WERI-Rb-1 (cell line): Measurements from ENCODE around the gene MOGAT1.

Experiments
- DNase-seq: peaks from one replicate; pipeline ENCODE4 v3.0.0-alpha.2; 2020
- H3K27ac ChIP-seq: fragments of 250-450 bp; sonication (Bioruptor Pico); 2 replicates; pipeline ENCODE4 v1.5.1; 2020; ENCODE audit warnings: mild to moderate bottlenecking, moderate library complexity
- H3K27me3 ChIP-seq: fragments of 250-450 bp; sonication (Bioruptor Pico); 2 replicates; pipeline ENCODE4 v1.5.1; 2021; ENCODE audit warnings: mild to moderate bottlenecking, low read depth, moderate library complexity; ENCODE audit not compliant: insufficient read depth, severe bottlenecking
- H3K36me3 ChIP-seq: fragments of 250-450 bp; sonication (Bioruptor Pico); 2 replicates; pipeline ENCODE4 v1.5.1; 2020; ENCODE audit warnings: mild to moderate bottlenecking, moderate library complexity
- H3K4me3 ChIP-seq: 2 replicates; pipeline ENCODE4 v1.5.1; 2011; ENCODE audit warnings: low read depth, mild to moderate bottlenecking, control low read depth, low read length
- H3K9me3 ChIP-seq: fragments of 250-450 bp; sonication (Bioruptor Pico); 2 replicates; pipeline ENCODE4 v1.5.1; 2021; ENCODE audit warnings: mild to moderate bottlenecking, moderate library complexity; ENCODE audit not compliant: severe bottlenecking
- CTCF ChIP-seq: IDR thresholded peaks from 2 replicates; pipeline ENCODE4 v1.5.1; 2011; ENCODE audit warnings: low read depth, mild to moderate bottlenecking, control low read depth, inconsistent platforms, low read length

The MOGAT1 gene

DNA sequence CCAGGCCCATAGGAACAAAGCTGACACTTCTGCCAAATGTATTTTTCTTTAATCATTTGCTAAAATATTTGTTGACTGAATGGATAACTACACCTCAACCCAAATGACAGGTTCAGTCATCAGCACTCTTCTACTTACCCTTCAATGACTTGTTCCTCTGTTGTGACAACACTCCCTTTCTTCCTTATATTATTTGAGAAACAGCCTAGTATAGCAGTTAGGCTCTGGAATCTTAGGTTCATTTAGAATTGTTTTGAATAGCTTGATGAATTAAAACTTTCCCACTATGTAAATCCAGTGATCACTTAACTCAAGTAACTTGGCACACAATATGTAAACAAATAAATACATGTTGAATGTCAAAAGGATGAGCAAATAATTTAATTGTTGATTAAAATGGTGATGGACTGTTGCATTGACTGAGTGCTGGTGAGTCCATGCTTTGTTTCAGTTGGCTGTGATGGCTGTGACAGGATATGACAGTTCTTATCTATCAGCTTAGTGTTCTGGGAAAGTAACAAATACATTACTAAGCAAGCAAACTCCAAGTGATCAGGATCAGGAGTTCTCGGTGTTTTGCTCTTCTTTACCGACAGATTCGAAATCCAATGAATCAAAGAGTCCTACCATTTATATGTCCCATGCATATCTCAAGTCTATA lies 2.8 kb upstream of the MOGAT1 start:
- Histone ChIP-seq H3K27ac (no peak overlapping the region), H3K9me3 (no peaks in the 10 kb centered on the region), H3K27me3 (no peaks in the 10 kb centered on the region), H3K4me3 (no peak overlapping the region), H3K36me3 (no peaks in the 10 kb centered on the region)
- TF ChIP-seq CTCF: no peak
- no peak for DNase-seq

GRCh38 chr2:222669353-222669752 lies 2.1 kb upstream of the MOGAT1 start:
- Histone ChIP-seq H3K27me3 (no peaks in the 10 kb centered on the region), H3K27ac (no peak overlapping the region), H3K9me3 (no peaks in the 10 kb centered on the region), H3K4me3 (no peak overlapping the region), H3K36me3 (no peaks in the 10 kb centered on the region)
- no peak for TF ChIP-seq CTCF
- no peak for DNase-seq

DNA sequence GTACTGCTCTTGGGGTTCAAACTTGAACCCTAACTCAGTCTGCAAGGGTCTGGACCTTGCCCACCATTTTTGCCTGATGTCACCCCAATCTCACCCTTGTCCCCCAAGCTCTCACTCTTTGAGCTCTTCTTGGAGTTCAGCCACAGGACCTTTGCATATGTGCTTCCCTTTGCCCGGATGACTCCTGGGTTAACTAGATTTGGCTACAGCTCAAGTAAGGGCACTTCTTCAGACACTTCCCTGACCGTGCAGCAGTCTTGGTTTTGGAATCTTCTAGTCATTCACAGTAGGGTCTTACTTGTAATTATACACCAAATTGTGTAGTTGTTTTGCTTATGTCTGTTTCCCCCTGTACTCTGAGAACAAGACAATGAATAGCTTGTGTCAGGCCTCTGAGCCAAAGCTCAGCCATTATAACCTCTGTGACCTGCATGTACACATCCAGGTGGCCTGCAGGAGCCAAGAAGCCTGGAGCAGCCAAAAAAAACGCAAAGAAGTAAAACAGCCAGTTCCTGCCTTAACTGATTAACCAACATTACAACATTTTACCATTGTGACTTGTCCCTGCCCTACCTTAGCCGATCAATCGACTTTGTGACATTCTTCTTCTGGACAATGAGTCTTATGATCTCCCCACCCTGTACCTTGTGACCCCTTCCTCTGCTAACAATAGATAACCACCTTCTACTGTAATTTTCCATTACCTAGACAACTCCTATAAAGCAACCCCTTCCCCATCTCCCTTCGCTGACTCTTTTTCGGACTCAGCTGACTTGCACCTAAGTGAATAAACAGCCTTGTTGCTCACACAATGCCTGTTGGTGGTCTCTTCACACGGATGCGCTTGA lies 1.0 kb upstream of the MOGAT1 start:
- H3K27ac ChIP-seq: no peak overlapping the region
- no peak overlapping the region for H3K4me3 ChIP-seq
- H3K27me3 ChIP-seq: no peaks in the 10 kb centered on the region
- no peak for TF ChIP-seq CTCF
- no peaks in the 10 kb centered on the region for H3K36me3 ChIP-seq
- H3K9me3 ChIP-seq: no peaks in the 10 kb centered on the region
- no peak for DNase-seq

DNA sequence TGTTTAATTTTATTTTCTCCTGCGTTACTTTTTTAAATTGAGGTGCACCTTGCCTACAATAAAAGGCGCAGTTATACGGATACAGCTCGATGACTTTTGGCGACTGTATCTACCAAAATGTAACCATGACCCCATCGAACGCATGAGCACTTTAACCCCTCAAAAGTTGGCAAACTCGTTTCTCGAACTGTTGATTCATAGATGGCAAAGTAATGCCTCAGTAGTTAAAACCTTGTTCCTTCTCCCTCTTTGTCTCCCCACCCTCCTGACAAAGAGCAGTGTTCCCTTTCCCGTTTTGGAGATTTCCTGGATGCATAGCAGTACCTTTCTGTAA lies 577 bp downstream of the MOGAT1 start:
- no peak for TF ChIP-seq CTCF
- Histone ChIP-seq H3K27ac (no peak overlapping the region), H3K36me3 (no peaks in the 10 kb centered on the region), H3K9me3 (no peaks in the 10 kb centered on the region), H3K27me3 (no peaks in the 10 kb centered on the region), H3K4me3 (no peak overlapping the region)
- no peak for DNase-seq

DNA sequence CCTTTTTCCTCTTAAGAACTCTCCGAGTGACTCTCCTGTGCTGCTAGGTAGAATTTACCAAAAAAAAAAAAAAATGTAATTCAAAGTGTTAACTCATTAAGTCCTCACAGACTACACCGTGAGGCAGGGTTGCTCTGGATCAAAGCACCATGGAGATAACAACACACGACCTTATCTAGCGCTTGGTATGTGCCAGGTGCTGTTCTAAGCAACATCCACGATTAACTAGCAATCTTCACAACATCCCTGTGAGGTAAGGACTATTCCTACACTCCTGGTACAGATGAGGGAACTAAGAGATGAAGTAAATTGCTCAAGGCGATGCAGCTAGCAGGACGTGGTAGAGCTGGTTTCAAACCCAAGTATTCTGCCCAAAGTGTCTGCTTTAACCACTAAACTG lies 1.8 kb downstream of the MOGAT1 start:
- Histone ChIP-seq H3K36me3 (no peaks in the 10 kb centered on the region), H3K4me3 (no peak overlapping the region), H3K9me3 (no peaks in the 10 kb centered on the region), H3K27me3 (no peaks in the 10 kb centered on the region), H3K27ac (no peak overlapping the region)
- DNase-seq: no peak
- TF ChIP-seq CTCF: no peak
